HCT116 (cell line): ENCODE data around the gene SEMA3C. TPM values are rescaled to one million over a fixed set of nuclear protein-coding genes. Genes with fewer than 3 reads are reported as not detected.
A peak's percentile ranks its signal among the peaks of the same experiment; 100 is the strongest.

Source experiments
- ATAC-seq: fragments of 200-7000 bp; cut with Tn5 transposase; 2 replicates; pipeline ENCODE4 v1.9.1; 2020; ENCODE audit warnings: mild to moderate bottlenecking, moderate library complexity
- BruUV-seq: library from RNA; stranded (reverse); fragments of 400-500 nt; replicated peaks from 2 replicates; lab custom pipeline; 2021; lab: Mats Ljungman, UMichigan
- CTCF ChIA-PET: fragments of 300-600 bp; sonication (Branson Sonifier 250); formaldehyde crosslinking; loops from one replicate; lab custom pipeline; 2021; ENCODE audit warnings: antibody characterized with exemption; lab: Charles Lee
- POLR2A ChIA-PET: fragments of 300-600, 350-600 bp; sonication (Branson Sonifier 250); formaldehyde crosslinking; loops from one replicate; lab custom pipeline; 2021; ENCODE audit warnings: antibody characterized with exemption; lab: Charles Lee
- RAD21 ChIA-PET, 2 experiments: fragments of 300-600 bp; sonication (Branson Sonifier 250); formaldehyde crosslinking; loops; one replicate each; lab custom pipeline; 2023; ENCODE audit warnings: low total read pairs in 2 of 2; ENCODE audit not compliant: uncharacterized antibody in 2 of 2, unreplicated experiment in 2 of 2, low non-redundant PET in 1 of 2; lab: Charles Lee
- DNase-seq: peaks from one replicate; pipeline ENCODE4 v3.0.0-alpha.2; 2010; ENCODE audit warnings: low read depth, low spot score
- H2AFZ ChIP-seq: fragments of 200-600 bp; shearing (Covaris generic), sonication (generic); 2 replicates; pipeline ENCODE4 v1.6.1; 2017; ENCODE audit warnings: low read depth, mixed run types, mixed read lengths, antibody characterized with exemption, low read length; ENCODE audit not compliant: poor library complexity, severe bottlenecking
- H3K27ac ChIP-seq: 2 replicates; pipeline ENCODE4 v1.5.1; 2012; ENCODE audit warnings: low read depth, low read length
- H3K27me3 ChIP-seq: fragments of 200-600 bp; sonication (generic); 2 replicates; pipeline ENCODE4 v1.6.1; 2016; ENCODE audit warnings: mixed run types, low read length, mixed read lengths; ENCODE audit not compliant: insufficient read depth
- H3K36me3 ChIP-seq, 2 experiments: fragments of 200-500 bp in 1 of 2; fragments of 200-600 bp in 1 of 2; sonication (Bioruptor generic) in 1 of 2; sonication (generic) in 1 of 2; 2 replicates each; pipeline versions ENCODE4 v1.5.1 to v1.6.1; 2014 to 2016; ENCODE audit warnings: low read length in 2 of 2, inconsistent platforms in 1 of 2, mixed read lengths in 1 of 2, mixed run types in 1 of 2; ENCODE audit not compliant: insufficient read depth in 2 of 2, control insufficient read depth in 1 of 2
- H3K4me1 ChIP-seq, 2 experiments: fragments of 200-600 bp in 1 of 2; sonication (generic) in 1 of 2; 2 replicates each; pipeline versions ENCODE4 v1.5.1 to v1.6.1; 2012 to 2017; ENCODE audit warnings: low read length in 2 of 2, inconsistent platforms in 1 of 2, mild to moderate bottlenecking in 1 of 2, mixed read lengths in 1 of 2, mixed run types in 1 of 2, moderate library complexity in 1 of 2; ENCODE audit not compliant: insufficient read depth in 2 of 2, control insufficient read depth in 1 of 2
- H3K4me2 ChIP-seq: fragments of 200-600 bp; sonication (generic); 2 replicates; pipeline ENCODE4 v1.6.1; 2017; ENCODE audit warnings: mixed run types, low read length, mixed read lengths
- H3K4me3 ChIP-seq, 2 experiments: fragments of 200-600 bp in 1 of 2; sonication (generic) in 1 of 2; replicated peaks in 1 of 2; 2 replicates each; pipeline ENCODE4 v1.5.1; 2011 to 2016; ENCODE audit warnings: low read length in 2 of 2, control low read depth in 1 of 2, low read depth in 1 of 2, mild to moderate bottlenecking in 1 of 2, mixed read lengths in 1 of 2, mixed run types in 1 of 2
- H3K79me2 ChIP-seq: fragments of 200-600 bp; sonication (generic); 2 replicates; pipeline ENCODE4 v1.6.1; 2017; ENCODE audit warnings: mild to moderate bottlenecking, mixed run types, low read length, moderate library complexity, mixed read lengths; ENCODE audit not compliant: insufficient read depth
- H3K9ac ChIP-seq: fragments of 200-600 bp; sonication (generic); 2 replicates; pipeline ENCODE4 v1.6.1; 2016; ENCODE audit warnings: low read length, mixed read lengths
- H3K9me2 ChIP-seq: fragments of 200-600 bp; sonication (generic), shearing (Covaris generic); 2 replicates; pipeline ENCODE4 v1.6.1; 2017; ENCODE audit warnings: mixed run types, mild to moderate bottlenecking, moderate library complexity; ENCODE audit not compliant: insufficient read depth
- H3K9me3 ChIP-seq, 2 experiments: fragments of 200-500 bp in 1 of 2; fragments of 200-600 bp in 1 of 2; sonication (Bioruptor generic) in 1 of 2; sonication (generic) in 1 of 2; 2 replicates each; pipeline ENCODE4 v1.6.1; 2014 to 2017; ENCODE audit warnings: low read length in 2 of 2, mixed read lengths in 2 of 2, inconsistent platforms in 1 of 2, low read depth in 1 of 2, mild to moderate bottlenecking in 1 of 2, mixed run types in 1 of 2, moderate library complexity in 1 of 2; ENCODE audit not compliant: control insufficient read depth in 1 of 2, insufficient read depth in 1 of 2
- H4K20me1 ChIP-seq: fragments of 200-600 bp; sonication (generic), shearing (Covaris generic); 2 replicates; pipeline ENCODE4 v1.6.1; 2017; ENCODE audit warnings: mixed run types, mild to moderate bottlenecking, moderate library complexity; ENCODE audit not compliant: insufficient read depth
- EGR1 ChIP-seq: IDR thresholded peaks from 2 replicates; pipeline ENCODE4 v1.6.1; 2012; ENCODE audit warnings: low read depth
- FOSL1 ChIP-seq: IDR thresholded peaks from 2 replicates; pipeline ENCODE4 v1.6.1; 2012; ENCODE audit warnings: low read depth
- SP1 ChIP-seq: IDR thresholded peaks from 2 replicates; pipeline ENCODE4 v1.6.1; 2012; ENCODE audit warnings: low read depth
- SRF ChIP-seq: IDR thresholded peaks from 2 replicates; pipeline ENCODE4 v1.6.1; 2012; ENCODE audit warnings: low read depth
- ZBTB33 ChIP-seq: IDR thresholded peaks from 2 replicates; pipeline ENCODE4 v1.6.1; 2011; ENCODE audit warnings: mild to moderate bottlenecking, low read length, moderate library complexity; ENCODE audit not compliant: insufficient replicate concordance; ENCODE audit errors: extremely low read depth
- ZNF274 ChIP-seq: fragments of 200-500 bp; sonication (Bioruptor generic); IDR thresholded peaks from 2 replicates; pipeline ENCODE4 v1.6.1; 2014; ENCODE audit warnings: mild to moderate bottlenecking, low read depth, low read length, inconsistent platforms
- intact Hi-C: fragments of 100-400 bp; cut with micrococcal nuclease; formaldehyde crosslinking; loops from 2 replicates; pipeline ENCODE4 v1.10.0; 2022
- total RNA-seq: library from RNA; stranded (reverse); gene quantifications from one replicate; pipeline ENCODE4 v1.2.1, GENCODE V29; 2021; ENCODE audit not compliant: unreplicated experiment

Gene SEMA3C
- total RNA-seq, 1 experiment from 2014 or later: 25.3 TPM

GRCh38 chr7:80783186-80783677, 135.6 kb downstream of the SEMA3C start:
- ChIA-PET POLR2A (no interaction called here), RAD21 (no interaction called here), CTCF (no interaction called here)
- TF ChIP-seq EGR1 (no peak), SRF (no peak), ZBTB33 (no peak)
- Histone ChIP-seq H3K4me1 (peaks cover 45 to 47% of the 10 kb centered on the region in 2 experiments), H3K9me2 (no peaks in the 10 kb centered on the region), H3K27me3 (no peaks in the 10 kb centered on the region), H2AFZ (no peak overlapping the region), H3K79me2 (no peaks in the 10 kb centered on the region), H4K20me1 (no peaks in the 10 kb centered on the region), H3K27ac (no peak overlapping the region), H3K36me3 (no peaks in the 10 kb centered on the region), H3K9ac (no peak overlapping the region), H3K4me2 (no peak overlapping the region), H3K4me3 (no peak overlapping the region), H3K9me3 (no peaks in the 10 kb centered on the region)
- DNase-seq (no peak), ATAC-seq (no peak)
- no TSS peak for BruUV-seq
- intact Hi-C loops: no loop called here

- ChIA-PET CTCF (no interaction called here), POLR2A (no interaction called here), RAD21 (no interaction called here)
- Histone ChIP-seq H3K4me3 (no peak overlapping the region), H3K4me2 (peak overlapping the region; percentile 25), H2AFZ (no peak overlapping the region), H4K20me1 (no peaks in the 10 kb centered on the region), H3K9me3 (no peaks in the 10 kb centered on the region), H3K27ac (peak overlapping the region; percentile 17; the same call in 1 of the 2 replicates), H3K9ac (no peak overlapping the region), H3K4me1 (peaks cover 45 to 47% of the 10 kb centered on the region in 2 experiments), H3K9me2 (no peaks in the 10 kb centered on the region), H3K27me3 (no peaks in the 10 kb centered on the region), H3K79me2 (no peaks in the 10 kb centered on the region), H3K36me3 (no peaks in the 10 kb centered on the region)
- DNase-seq (peak; percentile 50), ATAC-seq (peak; percentile 82)
- no TSS peak for BruUV-seq
- intact Hi-C loops: no loop called here
- TF ChIP-seq FOSL1 (0 out of 2 replicates have a peak, but pooled peaks have one; percentile 5), ZNF274 (no peak), SP1 (peak; percentile 40; the same call in 1 of the 2 replicates)
Observed at GRCh38 chr7:80781561-80781979, 137.3 kb downstream of the SEMA3C start.
